Gastroesophageal sphincter (tissue), 3 donors: Measurements from ENCODE around the gene PTHLH.

Experiments
- EP300 ChIP-seq: sonication (generic); formaldehyde crosslinking; IDR thresholded peaks from one replicate; pipeline ENCODE4 v1.6.1; 2017; ENCODE audit warnings: antibody characterized with exemption, mild to moderate bottlenecking
- POLR2A ChIP-seq, 2 donors: fragments of 450-650 bp; IDR thresholded peaks; one replicate each; pipeline ENCODE4 v1.6.1; 2017; ENCODE audit warnings: antibody characterized with exemption in 2 of 2, mild to moderate bottlenecking in 2 of 2, moderate library complexity in 1 of 2
- POLR2AphosphoS5 ChIP-seq: sonication (generic); formaldehyde crosslinking; IDR thresholded peaks from one replicate; pipeline ENCODE4 v1.6.1; 2017; ENCODE audit warnings: antibody characterized with exemption
- TF ChIP-seq, protein P1 (sequence below), 4 experiments: fragments of 200-600 bp in 2 of 4; fragments of 450-650 bp in 2 of 4; sonication (generic) in 1 of 4; IDR thresholded peaks; one replicate each; pipeline ENCODE4 v1.5.1; 2017 to 2019; ENCODE audit warnings: antibody characterized with exemption in 4 of 4, mild to moderate bottlenecking in 2 of 4, moderate library complexity in 2 of 4

DNA sequence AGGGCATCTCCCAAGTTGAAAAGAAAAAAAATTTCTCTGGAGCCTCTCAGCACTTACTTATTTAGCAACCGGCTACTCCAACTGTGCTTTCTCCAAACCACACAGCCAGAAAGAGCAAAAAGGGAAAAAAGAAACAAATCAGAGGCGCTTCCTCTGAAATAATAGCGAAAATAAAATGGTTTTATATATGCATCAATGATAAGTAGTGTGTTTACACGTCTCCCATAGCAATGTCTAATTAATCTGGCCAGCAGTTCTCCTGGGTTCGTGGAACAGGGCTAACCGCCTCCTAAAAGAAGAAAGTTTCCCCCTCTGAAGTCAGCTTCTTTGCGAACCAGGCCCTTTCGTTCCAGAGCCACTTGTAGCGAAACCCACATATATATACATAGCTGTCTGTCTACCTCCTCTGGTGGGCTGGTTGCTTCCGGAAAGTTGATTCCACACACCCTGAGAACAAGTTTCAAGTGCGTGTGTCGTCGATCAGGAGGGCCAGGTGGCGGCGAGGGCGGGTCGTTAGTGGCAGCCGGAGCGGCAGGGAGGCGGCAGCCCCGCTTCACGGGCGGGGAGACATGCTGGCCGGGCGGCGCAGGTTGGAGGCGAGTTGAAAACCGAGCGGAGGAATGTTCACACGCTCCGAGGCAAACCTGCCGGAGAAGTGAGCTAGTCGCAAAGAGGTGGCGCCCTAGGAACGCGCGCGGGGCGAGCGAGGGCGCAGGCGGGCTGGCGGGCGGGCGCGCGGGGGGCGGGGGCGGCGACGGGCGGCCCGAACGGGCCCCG, 2.7 kb downstream of the PTHLH start:
- TF ChIP-seq, protein P1, sequence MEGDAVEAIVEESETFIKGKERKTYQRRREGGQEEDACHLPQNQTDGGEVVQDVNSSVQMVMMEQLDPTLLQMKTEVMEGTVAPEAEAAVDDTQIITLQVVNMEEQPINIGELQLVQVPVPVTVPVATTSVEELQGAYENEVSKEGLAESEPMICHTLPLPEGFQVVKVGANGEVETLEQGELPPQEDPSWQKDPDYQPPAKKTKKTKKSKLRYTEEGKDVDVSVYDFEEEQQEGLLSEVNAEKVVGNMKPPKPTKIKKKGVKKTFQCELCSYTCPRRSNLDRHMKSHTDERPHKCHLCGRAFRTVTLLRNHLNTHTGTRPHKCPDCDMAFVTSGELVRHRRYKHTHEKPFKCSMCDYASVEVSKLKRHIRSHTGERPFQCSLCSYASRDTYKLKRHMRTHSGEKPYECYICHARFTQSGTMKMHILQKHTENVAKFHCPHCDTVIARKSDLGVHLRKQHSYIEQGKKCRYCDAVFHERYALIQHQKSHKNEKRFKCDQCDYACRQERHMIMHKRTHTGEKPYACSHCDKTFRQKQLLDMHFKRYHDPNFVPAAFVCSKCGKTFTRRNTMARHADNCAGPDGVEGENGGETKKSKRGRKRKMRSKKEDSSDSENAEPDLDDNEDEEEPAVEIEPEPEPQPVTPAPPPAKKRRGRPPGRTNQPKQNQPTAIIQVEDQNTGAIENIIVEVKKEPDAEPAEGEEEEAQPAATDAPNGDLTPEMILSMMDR (IDR thresholded peaks at IDR 0.05), result peak in 1 of 4 experiments; percentile 35
- TF ChIP-seq POLR2A (IDR thresholded peaks at IDR 0.05) (no peak), EP300 (no peak), POLR2AphosphoS5 (no peak)
